Measurements from ENCODE around the gene SLC25A51. TPM values are rescaled to one million over a fixed set of nuclear protein-coding genes. Genes with fewer than 3 reads are reported as not detected.

Gene SLC25A51
- total RNA-seq, 1 experiment from 2014 or later = 16.8 TPM

DNA sequence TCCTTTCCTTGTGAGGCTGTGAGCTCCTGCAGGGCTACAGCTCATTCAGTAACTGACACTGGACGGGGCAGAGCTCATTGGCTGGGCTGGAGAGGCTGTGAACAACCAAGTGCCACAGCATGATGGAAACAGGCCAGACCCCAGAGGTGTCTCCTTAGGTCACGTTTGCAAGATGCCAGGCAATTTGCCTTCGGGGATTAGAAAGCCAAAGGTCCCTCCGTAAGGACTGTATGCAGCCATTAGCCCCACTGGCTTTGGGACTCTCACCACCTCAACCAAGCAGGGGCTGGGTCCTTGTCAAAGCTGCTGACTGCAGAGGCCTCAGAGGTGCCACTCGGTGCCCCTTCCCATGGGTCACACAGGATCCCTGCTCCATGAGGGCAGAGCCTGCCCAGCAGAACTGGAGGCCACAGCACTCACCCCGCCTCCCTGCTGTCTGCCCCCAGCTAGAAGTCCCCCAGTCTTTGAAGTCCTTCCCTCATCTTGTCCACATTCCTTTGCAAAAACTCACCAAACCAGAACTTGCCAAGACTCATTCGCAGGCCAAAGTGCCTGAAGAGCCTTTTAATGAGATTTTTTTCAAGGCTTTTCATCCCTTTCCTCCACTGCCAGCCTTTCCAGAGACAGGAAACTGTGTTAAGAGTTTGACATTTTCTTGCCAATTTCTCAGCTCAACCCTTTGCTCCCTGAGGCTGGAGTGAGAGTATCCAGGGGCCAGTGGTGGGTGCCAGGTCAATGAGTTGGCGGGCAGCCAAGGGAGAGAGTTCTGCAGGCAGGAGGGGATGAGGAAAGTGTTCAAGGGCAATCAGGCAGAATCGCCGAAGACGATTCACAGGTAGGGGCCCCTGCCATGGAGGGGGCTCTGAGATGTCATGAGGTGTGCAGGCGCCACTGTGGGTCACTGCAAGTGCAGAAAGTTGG is 39.7 kb upstream of the SLC25A51 start:
- no peaks in the 10 kb centered on the region for H3K27me3 ChIP-seq (ENCODE audit: control insufficient read depth, insufficient read depth, low read length)
- H3K4me3 ChIP-seq (ENCODE audit: insufficient read depth, low read depth, low read length) = no peak overlapping the region
- H3K36me3 ChIP-seq (replicated peaks; ENCODE audit: control insufficient read depth, insufficient read depth, low read length) = no peaks in the 10 kb centered on the region; the same call in none of the 2 replicates
- DNase-seq = no peak

DNA sequence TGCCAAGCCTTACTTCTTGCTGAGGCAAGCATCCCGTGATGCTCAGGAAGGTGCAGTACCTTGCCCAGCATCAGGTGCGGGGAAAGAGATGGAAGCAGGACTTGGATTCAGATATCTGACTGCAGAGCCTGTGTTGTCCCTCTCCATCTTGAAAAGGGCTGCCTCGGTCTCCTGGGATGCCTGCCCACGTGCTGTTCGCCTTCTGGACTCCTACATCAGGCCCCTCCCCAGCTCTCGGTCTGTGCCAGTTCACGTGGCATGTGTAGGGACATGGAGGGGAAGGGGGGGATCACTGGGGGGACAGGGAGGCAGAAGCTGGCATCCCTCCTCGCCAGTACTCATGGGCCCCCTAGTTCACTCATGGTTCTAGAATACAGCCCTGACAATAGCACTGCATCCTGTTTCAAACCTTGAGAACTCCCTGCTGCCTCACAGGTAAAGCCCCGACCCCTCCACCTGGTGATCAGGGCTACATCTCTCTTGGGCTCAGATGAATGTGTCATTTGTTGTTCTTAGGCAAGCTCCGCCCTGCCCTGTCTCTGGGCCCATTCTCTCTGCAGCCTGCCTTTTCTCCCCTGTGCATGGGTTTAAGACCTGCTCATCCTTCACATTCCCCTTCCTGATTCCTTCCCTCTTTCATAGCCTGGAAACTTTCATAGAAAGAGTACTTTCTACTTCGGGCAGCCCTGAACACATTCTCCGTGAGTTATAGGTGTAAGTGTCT is 38.9 kb upstream of the SLC25A51 start:
- H3K27me3 ChIP-seq (ENCODE audit: control insufficient read depth, insufficient read depth, low read length) = no peaks in the 10 kb centered on the region
- no peak for DNase-seq
- H3K4me3 ChIP-seq (ENCODE audit: insufficient read depth, low read depth, low read length) = no peak overlapping the region
- H3K36me3 ChIP-seq (replicated peaks; ENCODE audit: control insufficient read depth, insufficient read depth, low read length) = no peaks in the 10 kb centered on the region; the same call in none of the 2 replicates

DNA sequence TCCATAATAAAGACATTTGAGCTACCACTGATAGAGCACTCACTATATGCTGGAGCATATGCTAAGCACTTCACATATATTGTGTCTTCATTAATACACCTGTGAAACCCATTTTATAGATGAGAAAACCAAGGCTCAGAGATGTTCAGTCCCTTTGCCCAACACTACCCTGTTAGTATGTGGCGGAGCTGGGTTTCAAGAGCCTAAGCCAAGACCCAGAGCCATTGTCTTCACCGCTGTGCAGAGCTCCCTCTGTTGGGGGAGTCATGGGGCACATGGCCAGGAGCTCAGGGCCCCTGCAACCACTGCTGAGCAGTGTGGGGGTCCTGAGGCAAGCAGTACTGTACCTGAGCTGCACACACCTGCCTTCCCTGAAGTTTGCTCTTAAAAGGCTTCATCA is 37.3 kb upstream of the SLC25A51 start:
- Histone ChIP-seq H3K27me3 (ENCODE audit: control insufficient read depth, insufficient read depth, low read length) (no peaks in the 10 kb centered on the region), H3K4me3 (ENCODE audit: insufficient read depth, low read depth, low read length) (no peak overlapping the region), H3K36me3 (replicated peaks; ENCODE audit: control insufficient read depth, insufficient read depth, low read length) (no peaks in the 10 kb centered on the region; the same call in 1 of the 2 replicates)
- peak; percentile 62 for DNase-seq

DNA sequence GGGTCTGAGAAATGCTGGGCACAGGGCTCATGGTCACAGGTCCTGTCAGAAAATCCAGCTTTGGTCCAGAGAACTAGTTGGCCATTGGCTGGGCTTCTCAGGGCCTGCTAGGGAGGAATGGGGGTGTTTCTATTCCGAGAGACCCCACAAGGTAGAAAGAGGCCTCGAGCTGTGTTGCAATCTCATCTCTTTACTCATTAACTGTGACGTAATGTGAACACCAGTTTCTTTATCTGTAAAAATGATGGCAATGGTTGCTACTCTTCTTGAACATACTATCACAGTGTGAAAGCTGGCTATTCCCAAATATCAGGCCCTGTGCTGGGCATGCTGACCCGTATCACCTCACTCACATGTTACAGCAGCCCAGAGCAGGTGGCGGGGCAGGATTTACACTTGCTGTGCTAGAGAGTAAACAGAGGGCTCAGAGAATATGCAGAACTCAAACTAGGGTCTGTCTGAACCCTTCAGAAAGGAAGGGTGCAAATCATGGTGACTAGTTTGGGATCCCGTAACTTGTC is 35.7 kb upstream of the SLC25A51 start:
- Histone ChIP-seq H3K27me3 (ENCODE audit: control insufficient read depth, insufficient read depth, low read length) (no peaks in the 10 kb centered on the region), H3K36me3 (replicated peaks; ENCODE audit: control insufficient read depth, insufficient read depth, low read length) (no peaks in the 10 kb centered on the region), H3K4me3 (ENCODE audit: insufficient read depth, low read depth, low read length) (no peak overlapping the region)
- DNase-seq = no peak

DNA sequence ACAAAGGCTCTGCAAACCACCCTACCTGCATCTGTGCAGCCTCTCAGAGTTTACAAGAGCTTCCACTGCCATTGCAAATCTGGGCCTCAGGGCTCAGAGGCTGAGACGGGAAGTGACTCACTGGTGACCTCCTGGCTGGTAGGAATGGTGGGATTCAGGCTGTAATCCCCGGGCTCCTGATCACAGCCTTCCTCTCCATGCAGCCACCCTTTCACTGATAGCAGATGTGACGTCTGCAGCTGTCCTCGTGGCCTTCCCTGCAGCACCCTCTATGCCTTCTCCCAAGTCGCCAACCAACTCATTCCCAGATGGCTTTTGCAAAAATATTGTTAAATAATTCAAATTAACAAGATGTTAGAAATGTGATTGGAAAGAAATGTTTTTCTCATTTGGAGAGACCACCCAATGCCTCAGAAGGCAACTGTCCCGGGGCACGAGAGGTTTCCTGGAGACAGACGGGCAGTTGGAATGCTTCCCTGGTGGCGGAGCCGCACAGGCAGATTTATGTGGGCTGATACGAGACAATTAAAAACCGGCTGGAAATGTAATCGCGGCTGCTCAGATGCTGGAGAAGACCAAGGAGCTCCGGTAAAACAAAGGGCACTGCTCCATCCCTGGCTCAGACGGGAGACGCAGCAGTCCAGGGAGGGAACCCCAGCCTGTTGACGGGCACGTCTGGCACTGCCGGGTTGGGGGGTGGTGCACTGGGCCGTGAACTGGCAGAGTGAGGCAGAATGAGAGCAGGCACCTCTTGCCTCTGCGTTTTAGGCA is 34.4 kb upstream of the SLC25A51 start:
- Histone ChIP-seq H3K27me3 (ENCODE audit: control insufficient read depth, insufficient read depth, low read length) (no peaks in the 10 kb centered on the region), H3K36me3 (replicated peaks; ENCODE audit: control insufficient read depth, insufficient read depth, low read length) (no peaks in the 10 kb centered on the region), H3K4me3 (ENCODE audit: insufficient read depth, low read depth, low read length) (no peak overlapping the region)
- no peak for DNase-seq

DNA sequence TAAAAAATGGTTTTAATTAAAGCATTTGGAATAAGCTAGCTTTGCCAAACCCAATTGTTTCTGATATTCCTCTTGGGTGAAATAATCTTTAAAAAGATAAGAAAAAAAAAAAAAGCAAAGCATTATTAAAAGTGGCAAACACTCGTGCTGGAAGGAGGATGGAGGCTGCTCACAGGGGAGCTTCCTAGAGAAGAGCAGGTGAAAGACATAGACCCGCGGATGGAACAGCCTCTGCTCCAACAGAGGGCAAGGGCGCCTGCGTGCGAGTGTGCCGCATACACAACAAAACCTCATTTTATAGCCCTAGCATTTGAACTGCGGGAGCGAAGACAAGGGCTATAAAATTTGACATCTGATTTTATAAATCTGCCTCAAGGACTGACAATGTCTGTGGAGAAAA is 33.4 kb upstream of the SLC25A51 start:
- Histone ChIP-seq H3K4me3 (ENCODE audit: insufficient read depth, low read depth, low read length) (no peak overlapping the region), H3K27me3 (ENCODE audit: control insufficient read depth, insufficient read depth, low read length) (no peaks in the 10 kb centered on the region), H3K36me3 (replicated peaks; ENCODE audit: control insufficient read depth, insufficient read depth, low read length) (no peaks in the 10 kb centered on the region)
- no peak for DNase-seq

DNA sequence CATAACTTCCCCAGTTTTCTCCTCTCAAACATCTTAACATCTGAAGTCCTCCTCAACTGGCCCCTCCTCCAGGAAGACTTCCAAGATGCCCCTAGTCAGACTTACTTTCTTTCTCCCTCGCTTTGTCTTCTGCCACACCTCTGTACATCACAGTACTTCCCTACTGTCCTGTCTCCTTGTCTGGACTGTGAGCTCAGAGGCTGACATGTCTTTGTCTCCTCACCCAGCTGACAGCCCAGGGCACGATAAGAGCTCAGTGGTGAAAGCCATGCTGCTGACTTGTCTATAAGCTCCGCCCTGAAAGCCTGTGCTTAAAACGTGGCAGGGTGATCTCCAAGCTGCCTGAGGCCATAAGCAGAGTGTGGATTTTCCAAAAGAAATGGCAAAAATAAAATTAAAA is 33.0 kb upstream of the SLC25A51 start:
- Histone ChIP-seq H3K4me3 (ENCODE audit: insufficient read depth, low read depth, low read length) (no peak overlapping the region), H3K27me3 (ENCODE audit: control insufficient read depth, insufficient read depth, low read length) (no peaks in the 10 kb centered on the region), H3K36me3 (replicated peaks; ENCODE audit: control insufficient read depth, insufficient read depth, low read length) (no peaks in the 10 kb centered on the region)
- no peak for DNase-seq

DNA sequence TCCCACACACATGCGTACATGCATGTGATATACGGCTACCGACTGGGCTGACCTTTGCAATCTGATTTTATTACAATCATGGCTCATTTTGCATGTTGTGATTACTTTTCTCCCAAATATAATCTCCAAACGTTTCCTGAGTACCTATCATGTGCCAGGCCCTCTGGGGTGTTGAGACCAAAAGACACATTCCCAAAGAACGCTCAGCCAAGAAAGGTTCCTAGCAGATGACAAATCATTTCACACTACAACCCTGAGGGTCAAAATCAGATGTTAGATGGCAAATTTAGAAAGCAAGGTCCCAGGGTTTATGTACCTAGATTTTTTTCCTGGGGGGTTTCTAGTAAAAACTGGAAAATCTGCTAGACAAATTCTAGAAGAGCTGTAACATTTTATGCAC is 32.4 kb upstream of the SLC25A51 start:
- Histone ChIP-seq H3K36me3 (replicated peaks; ENCODE audit: control insufficient read depth, insufficient read depth, low read length) (no peaks in the 10 kb centered on the region), H3K27me3 (ENCODE audit: control insufficient read depth, insufficient read depth, low read length) (no peaks in the 10 kb centered on the region), H3K4me3 (ENCODE audit: insufficient read depth, low read depth, low read length) (no peak overlapping the region)
- DNase-seq = no peak

DNA sequence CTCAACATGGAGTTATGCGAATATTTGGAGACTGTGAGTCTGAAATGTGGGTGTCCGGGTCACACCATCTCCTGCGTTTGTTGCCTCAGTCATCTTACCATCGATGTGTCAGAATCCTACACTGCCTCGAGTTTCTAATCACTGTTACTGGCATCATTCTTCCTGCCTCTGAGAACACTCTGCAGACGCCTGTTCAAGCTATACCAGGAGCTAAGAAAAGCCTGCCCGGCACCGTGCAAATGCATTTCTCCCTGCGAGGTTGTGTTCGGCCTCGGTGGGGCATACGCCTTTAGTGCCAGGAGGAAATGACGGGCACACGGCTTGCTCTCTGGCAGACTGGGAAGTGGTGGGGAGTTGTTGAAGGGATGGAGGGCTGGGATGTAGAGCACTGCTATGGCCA is 31.2 kb upstream of the SLC25A51 start:
- Histone ChIP-seq H3K36me3 (replicated peaks; ENCODE audit: control insufficient read depth, insufficient read depth, low read length) (no peaks in the 10 kb centered on the region), H3K4me3 (ENCODE audit: insufficient read depth, low read depth, low read length) (no peak overlapping the region), H3K27me3 (ENCODE audit: control insufficient read depth, insufficient read depth, low read length) (no peaks in the 10 kb centered on the region)
- DNase-seq = no peak

DNA sequence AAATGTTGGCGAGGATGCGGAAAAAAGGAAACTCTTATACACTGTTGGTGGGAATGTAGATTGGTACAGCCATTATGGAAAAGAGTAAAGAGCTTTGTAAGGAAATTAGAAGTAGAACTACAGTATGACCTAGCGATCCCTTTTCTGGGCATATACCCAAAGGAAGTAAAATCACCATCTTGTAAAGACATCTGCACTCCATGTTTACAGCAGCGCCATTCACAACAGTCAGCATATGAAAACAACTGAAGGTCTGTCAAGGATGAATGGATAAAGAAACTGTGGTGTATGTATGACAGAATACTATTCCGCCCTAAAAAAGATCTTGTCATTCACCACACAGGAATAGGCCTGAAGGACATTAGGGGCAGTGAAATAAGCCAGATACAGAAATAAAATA is 27.7 kb upstream of the SLC25A51 start:
- Histone ChIP-seq H3K27me3 (ENCODE audit: control insufficient read depth, insufficient read depth, low read length) (no peaks in the 10 kb centered on the region), H3K4me3 (ENCODE audit: insufficient read depth, low read depth, low read length) (no peak overlapping the region), H3K36me3 (replicated peaks; ENCODE audit: control insufficient read depth, insufficient read depth, low read length) (no peaks in the 10 kb centered on the region)
- no peak for DNase-seq

DNA sequence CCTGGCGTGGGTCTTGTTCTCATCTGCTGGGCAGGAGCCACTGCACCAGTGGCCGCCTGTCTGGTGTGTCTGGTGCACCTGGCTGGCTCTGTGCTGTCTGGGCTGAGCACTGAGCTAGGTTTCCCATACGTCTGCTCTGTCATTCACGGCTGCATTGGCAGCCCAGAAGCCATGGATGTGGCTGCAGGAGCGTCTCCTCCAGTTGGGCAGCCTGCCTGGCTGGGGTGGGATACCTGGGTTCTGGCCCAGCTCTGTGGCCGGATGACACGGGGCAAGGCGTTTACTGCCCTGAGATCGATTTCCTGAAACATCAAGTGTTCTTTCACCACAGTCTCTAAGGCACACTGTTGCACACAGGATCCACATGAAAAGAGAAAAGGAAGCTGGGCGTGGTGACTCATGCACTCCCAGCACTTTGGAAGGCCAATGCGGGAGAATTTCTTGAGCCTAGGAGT is 25.5 kb upstream of the SLC25A51 start:
- Histone ChIP-seq H3K36me3 (replicated peaks; ENCODE audit: control insufficient read depth, insufficient read depth, low read length) (no peaks in the 10 kb centered on the region), H3K27me3 (ENCODE audit: control insufficient read depth, insufficient read depth, low read length) (no peaks in the 10 kb centered on the region), H3K4me3 (ENCODE audit: insufficient read depth, low read depth, low read length) (no peak overlapping the region)
- no peak for DNase-seq

DNA sequence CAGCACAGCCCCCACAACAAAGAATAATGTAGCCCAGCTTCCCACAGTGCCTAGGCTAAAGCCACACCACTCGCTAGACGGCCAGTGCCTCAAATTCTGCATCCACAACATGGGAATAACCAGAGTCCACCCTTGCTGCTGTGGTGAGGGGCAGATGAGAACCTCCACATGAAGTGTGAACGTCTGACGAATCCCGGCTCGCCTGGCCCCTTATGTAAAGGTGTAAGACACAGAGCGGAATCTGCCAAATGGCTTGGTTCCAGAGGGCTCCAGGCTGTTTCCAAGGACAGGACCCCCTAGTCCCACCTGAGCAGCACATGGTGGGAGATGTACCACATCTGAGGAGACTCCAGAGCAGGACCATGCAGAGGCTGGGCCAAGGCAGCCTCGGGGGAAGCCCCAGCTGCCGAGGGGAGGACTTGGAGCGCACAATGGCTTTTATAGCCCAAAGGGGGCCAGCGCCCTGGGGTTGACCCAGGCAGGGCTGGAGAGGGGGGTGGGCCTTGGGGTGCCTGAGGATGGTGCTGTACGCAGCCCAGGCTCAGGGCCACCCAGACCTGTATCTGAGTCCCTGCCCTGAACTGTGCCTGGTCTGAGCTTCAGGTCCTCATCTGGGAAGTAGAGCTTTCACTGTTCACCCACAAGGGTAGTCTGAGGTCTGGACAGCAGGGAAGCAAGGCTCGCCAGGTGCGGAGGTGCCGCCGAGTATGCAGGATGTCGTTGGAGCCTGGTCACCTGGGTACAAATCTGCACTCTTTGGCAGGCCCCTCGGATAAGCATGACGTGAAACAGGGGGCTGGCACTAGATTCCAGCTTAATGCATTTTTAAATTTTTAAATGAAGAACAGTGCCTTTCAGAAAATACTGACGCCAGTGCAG is 24.9 kb upstream of the SLC25A51 start:
- H3K36me3 ChIP-seq (replicated peaks; ENCODE audit: control insufficient read depth, insufficient read depth, low read length) = no peaks in the 10 kb centered on the region
- no peak overlapping the region for H3K4me3 ChIP-seq (ENCODE audit: insufficient read depth, low read depth, low read length)
- no peaks in the 10 kb centered on the region for H3K27me3 ChIP-seq (ENCODE audit: control insufficient read depth, insufficient read depth, low read length)
- DNase-seq = no peak

DNA sequence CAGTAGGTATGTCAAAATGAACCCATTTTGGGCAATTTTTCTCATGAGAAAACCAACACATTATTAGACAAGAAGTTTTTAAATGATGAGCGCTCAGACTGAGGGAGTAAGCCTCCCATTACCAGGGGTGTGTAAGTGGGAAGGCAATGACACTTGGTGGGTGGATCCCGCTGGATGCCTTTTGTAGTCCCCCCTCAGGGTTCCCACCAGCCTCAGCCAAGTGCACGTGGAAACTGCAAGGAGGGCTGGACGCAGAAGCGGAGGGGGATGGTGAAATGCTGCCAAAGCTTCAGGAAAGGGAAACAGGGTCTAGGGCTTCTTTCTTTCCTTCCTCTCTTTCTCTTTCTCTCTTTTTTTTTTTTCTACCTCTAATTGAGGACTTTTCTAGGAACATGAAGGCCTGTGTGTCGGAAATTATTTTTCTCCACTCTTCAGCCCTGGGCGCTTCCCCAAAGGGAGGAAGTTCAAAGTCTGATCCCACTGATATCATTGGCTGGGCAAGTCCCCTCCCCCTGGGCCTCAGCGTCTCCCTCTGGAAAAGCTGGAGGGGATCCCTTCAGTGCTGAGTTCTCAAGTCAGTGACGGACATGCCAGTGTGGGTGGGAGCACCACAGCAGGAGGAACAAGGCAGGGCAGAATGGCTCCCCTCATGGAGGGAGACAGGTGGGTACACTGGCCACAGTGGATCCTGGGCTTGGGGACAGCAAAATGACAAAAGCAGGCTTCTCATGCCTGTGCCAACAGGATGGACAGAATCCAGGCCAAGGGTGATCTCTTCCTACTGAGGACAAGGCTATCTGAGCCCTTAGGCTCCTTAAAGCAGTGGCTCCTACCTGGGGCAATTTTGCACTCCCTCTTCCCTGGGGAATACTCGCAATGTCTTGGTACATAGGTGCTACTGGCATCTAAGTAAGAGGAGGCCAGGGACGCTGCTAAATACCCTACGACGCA is 23.9 kb upstream of the SLC25A51 start:
- H3K36me3 ChIP-seq (replicated peaks; ENCODE audit: control insufficient read depth, insufficient read depth, low read length) = no peaks in the 10 kb centered on the region
- no peak for DNase-seq

More for the DNA sequence above, 23.9 kb upstream of the SLC25A51 start:
- Histone ChIP-seq H3K4me3 (ENCODE audit: insufficient read depth, low read depth, low read length) (no peak overlapping the region), H3K27me3 (ENCODE audit: control insufficient read depth, insufficient read depth, low read length) (no peaks in the 10 kb centered on the region)

All from H7 (cell line).